IMR-90 (cell line): Measurements from ENCODE around the gene CDC14A. TPM values are rescaled to one million over a fixed set of nuclear protein-coding genes. Genes with fewer than 3 reads are reported as not detected.

Experiments
- ATAC-seq: fragments of 200-7000 bp; cut with Tn5 transposase; 2 replicates; pipeline ENCODE4 v1.9.1; 2020; ENCODE audit warnings: low read depth, mild to moderate bottlenecking, moderate library complexity
- BruUV-seq: library from RNA; stranded (reverse); fragments of 400-500 nt; replicated peaks from 2 replicates; lab custom pipeline; 2021; lab: Mats Ljungman, UMichigan
- CTCF ChIA-PET: fragments of 300-600 bp; formaldehyde crosslinking; extraction: SDS; loops from one replicate; lab custom pipeline; 2021; ENCODE audit warnings: antibody characterized with exemption; lab: Yijun Ruan, JAX
- POLR2A ChIA-PET: fragments of 300-600 bp; sonication (Branson Sonifier 250); formaldehyde crosslinking; loops from one replicate; lab custom pipeline; 2022; ENCODE audit warnings: antibody characterized with exemption; ENCODE audit not compliant: unreplicated experiment; lab: Charles Lee
- DNase-seq: peaks from one replicate; pipeline ENCODE4 v3.0.0; 2013
- H2AFZ ChIP-seq: replicated peaks from 2 replicates; pipeline ENCODE3; 2013; ENCODE audit warnings: low read length, mild to moderate bottlenecking; ENCODE audit not compliant: poor library complexity
- H2AK5ac ChIP-seq: 2 replicates; pipeline ENCODE4 v1.6.1; 2013; ENCODE audit warnings: low read depth, low read length, inconsistent platforms
- H2AK9ac ChIP-seq: replicated peaks from 2 replicates; pipeline ENCODE3; 2013; ENCODE audit warnings: mild to moderate bottlenecking, low read depth, low read length, moderate library complexity; ENCODE audit not compliant: poor library complexity
- H2BK120ac ChIP-seq: 2 replicates; pipeline ENCODE4 v1.6.1; 2013; ENCODE audit warnings: low read depth, low read length, inconsistent platforms
- H2BK15ac ChIP-seq: 3 replicates; pipeline ENCODE4 v1.6.1; 2013; ENCODE audit warnings: low read depth, low read length, inconsistent platforms
- H2BK20ac ChIP-seq: 2 replicates; pipeline ENCODE4 v1.6.1; 2013; ENCODE audit warnings: low read depth, mild to moderate bottlenecking, inconsistent platforms, low read length, moderate library complexity
- H2BK5ac ChIP-seq: 2 replicates; pipeline ENCODE4 v1.6.1; 2013; ENCODE audit warnings: mild to moderate bottlenecking, low read depth, low read length, inconsistent platforms; ENCODE audit not compliant: poor library complexity, severe bottlenecking
- H3K14ac ChIP-seq: replicated peaks from 2 replicates; pipeline ENCODE4 v1.6.1; 2013; ENCODE audit warnings: low read depth, low read length, inconsistent platforms
- H3K18ac ChIP-seq: 2 replicates; pipeline ENCODE4 v1.6.1; 2013; ENCODE audit warnings: low read depth, low read length, control low read depth
- H3K23ac ChIP-seq: 2 replicates; pipeline ENCODE4 v1.6.1; 2013; ENCODE audit warnings: low read depth, low read length, inconsistent platforms
- H3K27ac ChIP-seq: 2 replicates; pipeline ENCODE4 v1.5.1; 2013; ENCODE audit warnings: mild to moderate bottlenecking, control low read depth, low read length; ENCODE audit not compliant: insufficient read depth
- H3K27me3 ChIP-seq: 2 replicates; pipeline ENCODE4 v1.6.1; 2013; ENCODE audit warnings: low read length; ENCODE audit not compliant: control insufficient read depth, insufficient read depth
- H3K36me3 ChIP-seq: 2 replicates; pipeline ENCODE4 v1.6.1; 2013; ENCODE audit warnings: low read length, mixed read lengths; ENCODE audit not compliant: control insufficient read depth, insufficient read depth
- H3K4ac ChIP-seq: 2 replicates; pipeline ENCODE4 v1.6.1; 2013; ENCODE audit warnings: low read depth, low read length, inconsistent platforms
- H3K4me1 ChIP-seq: 2 replicates; pipeline ENCODE4 v1.6.1; 2013; ENCODE audit warnings: low read length, mixed read lengths; ENCODE audit not compliant: control insufficient read depth, insufficient read depth
- H3K4me2 ChIP-seq: 2 replicates; pipeline ENCODE4 v1.6.1; 2013; ENCODE audit warnings: low read depth, mild to moderate bottlenecking, control low read depth, low read length, moderate library complexity
- H3K4me3 ChIP-seq: 2 replicates; pipeline ENCODE4 v1.5.1; 2013; ENCODE audit warnings: low read depth, mild to moderate bottlenecking, control low read depth, low read length, moderate library complexity; ENCODE audit not compliant: insufficient read depth
- H3K56ac ChIP-seq: 2 replicates; pipeline ENCODE4 v1.6.1; 2013; ENCODE audit warnings: low read length, inconsistent platforms; ENCODE audit not compliant: insufficient read depth; ENCODE audit errors: extremely low read depth
- H3K79me1 ChIP-seq, 2 experiments: 2 replicates each; pipeline ENCODE4 v1.6.1; 2013; ENCODE audit warnings: low read length in 2 of 2, inconsistent platforms in 1 of 2, low read depth in 1 of 2
- H3K9ac ChIP-seq: 2 replicates; pipeline ENCODE4 v1.6.1; 2013; ENCODE audit warnings: low read depth, low read length, control low read depth
- H3K9me1 ChIP-seq: 2 replicates; pipeline ENCODE4 v1.6.1; 2013; ENCODE audit warnings: low read length, inconsistent platforms; ENCODE audit not compliant: insufficient read depth
- H3K9me3 ChIP-seq: 2 replicates; pipeline ENCODE4 v1.6.1; 2013; ENCODE audit warnings: low read length; ENCODE audit not compliant: control insufficient read depth, insufficient read depth
- H4K20me1 ChIP-seq: 2 replicates; pipeline ENCODE4 v1.6.1; 2013; ENCODE audit warnings: low read length, inconsistent platforms; ENCODE audit not compliant: insufficient read depth
- H4K5ac ChIP-seq: 2 replicates; pipeline ENCODE4 v1.6.1; 2013; ENCODE audit warnings: mild to moderate bottlenecking, low read depth, low read length, control low read depth
- H4K8ac ChIP-seq, 2 experiments: 2 replicates each; pipeline ENCODE4 v1.6.1; 2013; ENCODE audit warnings: low read depth in 2 of 2, low read length in 2 of 2, control low read depth in 1 of 2, inconsistent platforms in 1 of 2
- H4K91ac ChIP-seq: 2 replicates; pipeline ENCODE4 v1.6.1; 2013; ENCODE audit warnings: low read depth, low read length, inconsistent platforms; ENCODE audit not compliant: insufficient read depth
- BHLHE40 ChIP-seq: fragments of 150-350 bp; IDR thresholded peaks from 2 replicates; pipeline ENCODE4 v1.6.1; 2016; ENCODE audit warnings: mild to moderate bottlenecking, low read depth, low read length
- CEBPB ChIP-seq: IDR thresholded peaks from 2 replicates; pipeline ENCODE4 v1.6.1; 2012; ENCODE audit warnings: low read depth, low read length, improper control_type of control experiment
- FOS ChIP-seq: fragments of 150-350 bp; IDR thresholded peaks from 2 replicates; pipeline ENCODE4 v1.6.1; 2016; ENCODE audit warnings: low read depth, low read length
- MAFK ChIP-seq: IDR thresholded peaks from 2 replicates; pipeline ENCODE4 v1.6.1; 2012; ENCODE audit warnings: low read depth, low read length, improper control_type of control experiment
- MAZ ChIP-seq: IDR thresholded peaks from 2 replicates; pipeline ENCODE4 v1.6.1; 2012; ENCODE audit warnings: low read depth, mild to moderate bottlenecking, low read length, improper control_type of control experiment, moderate library complexity, borderline replicate concordance
- POLR2A ChIP-seq: IDR thresholded peaks from 2 replicates; pipeline ENCODE4 v1.6.1; 2012; ENCODE audit warnings: mild to moderate bottlenecking, low read depth, low read length
- RAD21 ChIP-seq: IDR thresholded peaks from 2 replicates; pipeline ENCODE4 v1.6.1; 2012; ENCODE audit warnings: low read length, improper control_type of control experiment
- RFX5 ChIP-seq: IDR thresholded peaks from 2 replicates; pipeline ENCODE4 v1.8.0; 2012; ENCODE audit warnings: low read depth, mild to moderate bottlenecking, low read length, moderate library complexity
- SMC3 ChIP-seq: fragments of 150-350 bp; IDR thresholded peaks from 2 replicates; pipeline ENCODE4 v1.6.1; 2016; ENCODE audit warnings: low read depth, mild to moderate bottlenecking, antibody characterized with exemption, low read length, moderate library complexity
- USF2 ChIP-seq: fragments of 150-350 bp; IDR thresholded peaks from 2 replicates; pipeline ENCODE4 v1.6.1; 2017; ENCODE audit warnings: mild to moderate bottlenecking, antibody characterized with exemption, low read length, low read depth
- WGBS, 2 experiments: methylation state at CpG; one replicate each; pipeline versions ENCODE4 v1.1.5 to v1.1.7; 2013; ENCODE audit warnings: missing lambda C conversion rate in 2 of 2; ENCODE audit not compliant: insufficient read length in 1 of 2; ENCODE audit errors: extremely low coverage in 2 of 2; 5-methylcytosine and 5-hydroxymethylcytosine counted together
- dilution Hi-C: fragments of 300-500 bp; cut with HindIII; formaldehyde crosslinking; loops from one replicate; pipeline ENCODE4 v1.14.3; 2018; ENCODE audit warnings: low sequenced_read_pairs; ENCODE audit not compliant: unreplicated experiment
- in situ Hi-C: fragments of 300-500 bp; cut with MboI; formaldehyde crosslinking; loops from 3 replicates; pipeline ENCODE4 v1.14.3; 2019; ENCODE audit warnings: low sequenced_read_pairs, inconsistent platforms, mixed read lengths
- intact Hi-C: fragments of 100-400 bp; cut with micrococcal nuclease; formaldehyde crosslinking; loops from 2 replicates; pipeline ENCODE4 v1.10.0; 2022
- polyA plus RNA-seq, 3 experiments: library from polyadenylated mRNA; depleted of rRNA; stranded (reverse); fragments of >200 nt; gene quantifications; 2 replicates each; pipeline ENCODE4 v1.2.3, GENCODE V29; 2012; ENCODE audit warnings: low replicate concordance in 1 of 3
- total RNA-seq: library from RNA; depleted of rRNA; stranded (reverse); fragments of >200 nt; gene quantifications from 2 replicates; pipeline ENCODE4 v1.2.3, GENCODE V29; 2012

Gene CDC14A
- total and polyA plus RNA-seq, 2 of the 4 experiments (the other 2 are of a cell fraction), result 1.7 to 3.0 TPM

- dilution Hi-C loops (no loop called here), in situ Hi-C loops (no loop called here), intact Hi-C loops (no loop called here)
- H3K27ac ChIP-seq, result no peak overlapping the region
- no peaks in the 10 kb centered on the region for H3K9me3 ChIP-seq
- no CpG with 5 or more reads among the region's 9 CpGs for WGBS, 2 experiments
- H4K5ac ChIP-seq, result no peak overlapping the region
- no peaks in the 10 kb centered on the region for H3K9me1 ChIP-seq
- H3K14ac ChIP-seq, result no peak overlapping the region
- H2BK120ac ChIP-seq, result no peak overlapping the region
- H2BK15ac ChIP-seq, result no peak overlapping the region
- ChIA-PET CTCF (interaction anchor here (0.6 kb wide), 1 partner anchor 10 kb away, joined by 4 read pairs; no protein-coding TSS in a partner anchor), POLR2A (no interaction called here)
- no peak overlapping the region for H2BK20ac ChIP-seq
- DNase-seq (no peak), ATAC-seq (no peak)
- no peak overlapping the region for H3K56ac ChIP-seq
- H4K20me1 ChIP-seq, result no peaks in the 10 kb centered on the region
- H3K4me3 ChIP-seq, result no peak overlapping the region
- no peak overlapping the region for H3K4me2 ChIP-seq
- H3K36me3 ChIP-seq, result no peaks in the 10 kb centered on the region
- TF ChIP-seq RFX5 (no peak), MAFK (no peak), FOS (no peak), USF2 (no peak), SMC3 (no peak), BHLHE40 (no peak), RAD21 (no peak), CEBPB (no peak), MAZ (no peak), POLR2A (no peak)
- no peak overlapping the region for H4K91ac ChIP-seq
- H3K79me1 ChIP-seq, result no peaks in the 10 kb centered on the region
- H3K23ac ChIP-seq, result no peak overlapping the region
- peaks cover 3% of the 10 kb centered on the region for H3K27me3 ChIP-seq
- no peak overlapping the region for H4K8ac ChIP-seq
- no peak overlapping the region for H3K9ac ChIP-seq
- no TSS peak for BruUV-seq
- no peak overlapping the region for H3K4ac ChIP-seq
- H2AK9ac ChIP-seq, result no peak overlapping the region
- no peak overlapping the region for H2AK5ac ChIP-seq
- no peak overlapping the region for H2BK5ac ChIP-seq
- H3K4me1 ChIP-seq, result no peaks in the 10 kb centered on the region
- no peak overlapping the region for H3K18ac ChIP-seq
- H2AFZ ChIP-seq, result no peak overlapping the region
Observed at GRCh38 chr1:100332331-100332730, 20.0 kb upstream of the CDC14A start.
